ENCODE results near the gene EXO1. TPM values are rescaled to one million over a fixed set of nuclear protein-coding genes. Genes with fewer than 3 reads are reported as not detected.
"Not testable (repeated sequence)": the region's sequence is repeated elsewhere in the genome, so short reads cannot be mapped to it uniquely, and the experiment has no call there.

EXO1 gene
- total RNA-seq, 2 experiments from 2014 or later, result 46.3 to 51.6 TPM

DNA sequence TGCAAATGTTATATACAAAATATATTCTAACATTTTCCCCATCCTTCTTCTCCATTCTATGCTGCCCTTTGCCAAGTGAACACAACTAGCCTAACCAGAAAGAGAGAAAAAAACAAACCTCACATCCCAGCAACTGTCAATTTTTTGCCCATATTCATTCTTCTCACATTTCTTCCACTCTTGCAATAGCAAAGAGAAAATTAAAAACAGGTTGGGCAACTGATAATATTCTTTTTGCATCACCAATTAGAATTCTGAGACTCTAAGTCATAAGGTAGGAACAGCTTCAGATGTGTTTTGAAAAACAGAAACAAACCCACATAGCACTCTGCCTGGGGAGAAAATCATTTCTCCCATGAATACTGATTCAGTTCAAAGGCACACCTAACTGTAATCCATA is 25.2 kb upstream of the EXO1 start:
- no peaks in the 10 kb centered on the region for H3K36me3 Mint-ChIP-seq
- peaks cover 4% of the 10 kb centered on the region for H3K27me3 Mint-ChIP-seq
- DNase-seq, result no peak
- H3K4me1 Mint-ChIP-seq, result no peaks in the 10 kb centered on the region
- H3K9me3 Mint-ChIP-seq (ENCODE audit: low read depth), result no peaks in the 10 kb centered on the region
- H3K27ac Mint-ChIP-seq, result no peak overlapping the region
- CTCF ChIA-PET, result no interaction called here
- no peak for ATAC-seq
- H3K4me3 Mint-ChIP-seq, result no peak overlapping the region

DNA sequence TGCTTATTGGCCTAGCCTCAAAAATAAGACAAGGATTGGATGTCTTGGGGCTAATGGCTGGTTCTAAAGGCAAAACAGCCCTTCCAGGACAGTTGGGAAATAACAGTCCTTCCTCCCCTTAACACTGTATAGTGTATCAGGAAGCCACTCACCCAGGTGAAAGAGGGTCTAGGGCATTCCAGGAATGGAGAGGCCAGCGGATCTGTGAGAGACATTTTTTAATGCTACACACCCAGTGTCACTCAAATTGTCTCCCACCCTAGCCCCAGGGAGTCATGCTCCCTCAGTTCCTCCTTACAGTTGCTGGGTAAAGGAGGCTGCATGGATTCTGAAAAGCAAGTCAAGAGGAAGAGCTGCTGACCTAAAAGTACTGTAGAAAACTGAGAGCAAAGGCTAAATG is 24.1 kb upstream of the EXO1 start:
- H3K27ac Mint-ChIP-seq, result no peak overlapping the region
- no peaks in the 10 kb centered on the region for H3K9me3 Mint-ChIP-seq (ENCODE audit: low read depth)
- CTCF ChIA-PET, result no interaction called here
- no peak overlapping the region for H3K4me3 Mint-ChIP-seq
- no peak for DNase-seq
- ATAC-seq, result no peak
- H3K4me1 Mint-ChIP-seq, result no peaks in the 10 kb centered on the region
- no peaks in the 10 kb centered on the region for H3K36me3 Mint-ChIP-seq
- H3K27me3 Mint-ChIP-seq, result no peaks in the 10 kb centered on the region

DNA sequence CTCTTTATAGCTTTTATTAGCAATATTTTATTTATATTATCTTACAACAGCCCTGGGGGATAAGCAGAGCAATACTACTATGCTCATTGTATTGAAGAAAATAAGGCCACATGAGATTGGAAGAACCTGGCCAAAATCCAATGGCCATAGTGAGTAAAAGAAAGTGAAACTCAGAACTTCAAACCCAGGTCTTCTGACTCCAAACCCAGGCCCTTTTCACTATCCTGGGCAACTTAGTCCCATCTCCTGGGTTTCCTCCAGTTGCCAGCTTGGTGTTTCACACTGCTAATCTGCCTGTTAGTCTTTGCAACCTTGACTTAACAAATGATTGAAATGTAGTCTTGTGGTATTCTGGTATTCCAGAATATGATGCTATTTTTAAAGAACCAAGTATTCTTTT is 22.4 kb upstream of the EXO1 start:
- ATAC-seq, result no peak
- Mint-ChIP-seq H3K27me3 (peaks cover 2% of the 10 kb centered on the region), H3K4me3 (no peak overlapping the region), H3K4me1 (no peaks in the 10 kb centered on the region), H3K27ac (no peak overlapping the region), H3K9me3 (ENCODE audit: low read depth) (no peaks in the 10 kb centered on the region), H3K36me3 (no peaks in the 10 kb centered on the region)
- CTCF ChIA-PET, result interaction anchor here (1.4 kb wide), 1 partner anchor 25 kb away, joined by 3 read pairs; no protein-coding TSS in a partner anchor
- no peak for DNase-seq

DNA sequence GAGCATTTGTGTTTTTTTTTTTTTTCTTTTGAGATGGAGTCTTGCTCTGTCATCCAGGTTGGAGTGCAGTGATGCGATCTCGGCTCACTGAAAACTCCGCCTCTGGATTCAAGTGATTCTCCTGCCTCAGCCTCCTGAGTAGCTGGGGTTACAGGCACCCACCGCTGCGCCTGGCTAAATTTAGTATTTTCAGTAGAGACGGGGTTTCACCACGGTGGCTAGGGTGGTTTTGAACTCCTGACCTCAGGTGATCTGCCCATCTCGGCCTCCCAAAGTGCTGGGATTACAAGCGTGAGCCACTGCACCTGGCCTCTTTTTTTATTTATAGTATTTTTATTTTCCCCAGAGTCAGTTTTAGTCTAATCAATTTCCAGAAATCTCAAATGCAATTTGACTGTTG is 21.4 kb upstream of the EXO1 start:
- H3K4me3 Mint-ChIP-seq; H3K4me1 Mint-ChIP-seq; H3K27me3 Mint-ChIP-seq; H3K36me3 Mint-ChIP-seq; H3K9me3 Mint-ChIP-seq (ENCODE audit: low read depth); CTCF ChIA-PET; ATAC-seq; DNase-seq; H3K27ac Mint-ChIP-seq: not testable (repeated sequence)

DNA sequence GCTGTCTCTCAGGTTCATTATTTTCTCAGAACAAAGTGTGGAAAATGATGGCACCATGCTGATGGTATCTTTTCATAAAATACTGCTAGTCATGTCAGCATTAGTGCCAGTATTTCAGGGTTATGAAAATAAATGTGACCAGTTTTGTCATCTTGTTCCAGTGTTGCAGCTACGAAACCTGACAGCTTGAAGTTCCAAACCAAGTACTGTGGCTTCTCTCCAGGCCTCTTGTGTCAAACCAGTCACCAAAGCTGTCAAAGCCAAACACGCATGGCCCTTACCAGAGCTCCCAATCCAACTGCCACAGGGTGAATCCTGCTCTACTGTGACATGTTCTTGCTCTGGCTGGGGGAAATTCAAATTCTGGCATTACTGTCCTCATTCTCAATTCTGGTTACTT is 20.7 kb upstream of the EXO1 start:
- no peaks in the 10 kb centered on the region for H3K4me1 Mint-ChIP-seq
- ATAC-seq, result no peak

DNA sequence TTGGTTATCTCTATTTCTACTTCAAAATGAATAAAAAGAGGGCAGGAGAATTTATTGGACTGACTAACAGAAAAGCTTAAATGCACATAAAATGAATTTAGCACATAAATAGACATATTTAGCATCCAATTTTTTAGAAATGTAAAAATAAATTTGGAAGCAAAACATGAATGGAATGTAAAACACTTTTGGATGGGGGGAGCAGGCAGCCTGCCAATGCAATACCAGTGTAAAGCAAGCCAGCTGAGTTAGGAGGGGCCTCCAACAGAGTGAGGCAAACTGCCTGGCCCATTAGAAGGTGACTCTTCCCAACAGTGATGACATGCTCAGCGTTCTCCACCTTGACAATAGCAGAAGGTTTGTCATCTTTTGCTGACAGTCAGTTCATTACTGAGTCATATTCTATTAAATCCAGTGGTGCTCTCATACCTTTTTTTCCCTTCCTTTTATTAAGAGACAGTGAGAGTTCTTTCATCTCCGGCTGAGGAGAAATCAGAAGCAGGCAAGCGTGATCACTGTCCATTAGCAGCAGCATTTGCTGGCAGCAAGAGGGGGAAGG is 19.5 kb upstream of the EXO1 start:
- peaks cover 10% of the 10 kb centered on the region for H3K27me3 Mint-ChIP-seq
- no peak overlapping the region for H3K27ac Mint-ChIP-seq
- no peak for DNase-seq
- H3K9me3 Mint-ChIP-seq (ENCODE audit: low read depth), result no peaks in the 10 kb centered on the region
- ATAC-seq, result no peak
- H3K4me1 Mint-ChIP-seq, result no peaks in the 10 kb centered on the region
- H3K4me3 Mint-ChIP-seq, result no peak overlapping the region
- no peaks in the 10 kb centered on the region for H3K36me3 Mint-ChIP-seq
- CTCF ChIA-PET, result interaction anchor here (1.5 kb wide), 1 partner anchor 15 kb away, joined by 3 read pairs; no protein-coding TSS in a partner anchor

More for the DNA sequence above, 20.7 kb upstream of the EXO1 start:
- no peak overlapping the region for H3K27ac Mint-ChIP-seq
- CTCF ChIA-PET, result no interaction called here
- no peaks in the 10 kb centered on the region for H3K9me3 Mint-ChIP-seq (ENCODE audit: low read depth)
- peaks cover 5% of the 10 kb centered on the region for H3K27me3 Mint-ChIP-seq
- no peaks in the 10 kb centered on the region for H3K36me3 Mint-ChIP-seq
- DNase-seq, result no peak
- no peak overlapping the region for H3K4me3 Mint-ChIP-seq

DNA sequence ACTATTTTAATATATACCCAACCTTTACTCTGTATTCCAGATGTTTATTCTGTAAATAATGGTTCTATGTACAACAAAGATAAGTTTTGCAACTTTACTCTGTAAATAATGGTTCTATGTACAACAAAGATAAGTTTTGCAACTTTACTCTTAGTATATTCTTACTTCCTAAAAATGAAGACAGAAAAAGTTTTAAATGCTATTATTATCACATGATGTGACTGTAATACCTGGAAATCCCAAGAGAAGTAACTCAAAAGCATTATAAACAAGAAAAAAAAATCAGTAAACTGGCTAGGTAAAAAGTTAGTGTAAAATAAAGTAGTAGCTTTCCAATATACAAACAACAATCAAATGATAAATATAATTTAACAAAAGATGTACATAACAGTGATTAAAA is 18.5 kb upstream of the EXO1 start:
- DNase-seq, result no peak
- ATAC-seq, result no peak
- H3K4me1 Mint-ChIP-seq, result no peaks in the 10 kb centered on the region
- CTCF ChIA-PET, result interaction anchor here (1.5 kb wide), 2 partner anchors 11 to 14 kb away, joined by 3 read pairs; no protein-coding TSS in a partner anchor
- no peak overlapping the region for H3K27ac Mint-ChIP-seq
- H3K27me3 Mint-ChIP-seq, result peaks cover 10% of the 10 kb centered on the region
- H3K4me3 Mint-ChIP-seq, result no peak overlapping the region
- H3K9me3 Mint-ChIP-seq (ENCODE audit: low read depth), result no peaks in the 10 kb centered on the region
- H3K36me3 Mint-ChIP-seq, result no peaks in the 10 kb centered on the region

DNA sequence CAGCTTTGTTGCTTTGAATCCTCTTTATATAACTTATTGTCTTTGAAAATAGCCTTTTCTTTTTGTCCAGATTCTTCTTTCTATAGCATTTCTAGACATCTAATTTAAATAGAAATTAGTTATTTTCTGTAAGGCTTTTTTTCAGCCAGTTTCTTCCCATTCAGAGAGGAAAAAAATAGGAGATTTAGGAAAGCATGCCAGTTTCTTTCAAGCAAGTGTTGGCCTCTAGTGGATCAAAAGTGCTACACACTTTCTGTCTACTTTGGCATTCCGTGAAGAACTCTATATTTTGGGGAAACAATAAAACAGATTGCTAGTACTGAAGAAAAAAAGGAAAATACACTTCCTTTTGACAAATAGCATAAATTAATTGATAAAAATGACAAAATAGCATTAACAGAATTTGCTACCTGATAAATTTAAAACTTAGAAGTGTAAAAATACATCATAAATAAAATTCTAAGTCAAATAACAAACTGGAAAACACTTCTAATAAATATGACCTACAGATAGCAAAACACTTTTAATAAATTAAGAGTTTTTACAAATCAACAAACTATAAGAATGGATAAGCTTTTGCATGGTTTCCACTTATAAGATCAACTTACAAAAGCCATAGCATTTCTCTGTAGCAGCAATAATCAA is 13.1 kb upstream of the EXO1 start:
- Mint-ChIP-seq H3K27ac (no peak overlapping the region), H3K36me3 (no peaks in the 10 kb centered on the region), H3K9me3 (ENCODE audit: low read depth) (no peaks in the 10 kb centered on the region), H3K4me1 (peaks cover 6% of the 10 kb centered on the region), H3K27me3 (peaks cover 10% of the 10 kb centered on the region), H3K4me3 (no peak overlapping the region)
- ATAC-seq (no peak), DNase-seq (no peak)
- CTCF ChIA-PET, result interaction anchor here (1.0 to 1.6 kb wide), 2 partner anchors 224 to 585 kb away, joined by 3 to 4 read pairs; no protein-coding TSS in a partner anchor

DNA sequence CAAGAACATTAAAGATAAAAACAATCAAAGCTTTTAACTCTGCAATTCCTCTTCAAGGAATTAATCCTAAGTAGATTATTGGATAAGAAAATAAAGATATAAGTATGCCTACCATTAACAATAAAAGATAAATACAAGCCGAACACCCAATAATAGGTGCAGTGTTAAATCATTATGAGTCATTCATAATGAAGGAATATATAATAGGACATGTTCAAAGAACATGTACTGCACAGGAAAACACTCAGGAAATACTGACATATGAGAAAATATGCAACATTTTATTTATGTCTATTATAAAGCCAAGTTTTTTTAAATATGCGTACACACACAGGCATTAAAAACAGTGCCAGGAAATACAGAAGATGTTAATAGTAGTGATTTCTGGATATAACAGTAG is 11.1 kb upstream of the EXO1 start:
- CTCF ChIA-PET, result no interaction called here
- ATAC-seq (no peak), DNase-seq (no peak)
- Mint-ChIP-seq H3K36me3 (no peaks in the 10 kb centered on the region), H3K27me3 (peaks cover 8% of the 10 kb centered on the region), H3K27ac (no peak overlapping the region), H3K4me3 (no peak overlapping the region), H3K9me3 (ENCODE audit: low read depth) (no peaks in the 10 kb centered on the region), H3K4me1 (peaks cover 6% of the 10 kb centered on the region)

DNA sequence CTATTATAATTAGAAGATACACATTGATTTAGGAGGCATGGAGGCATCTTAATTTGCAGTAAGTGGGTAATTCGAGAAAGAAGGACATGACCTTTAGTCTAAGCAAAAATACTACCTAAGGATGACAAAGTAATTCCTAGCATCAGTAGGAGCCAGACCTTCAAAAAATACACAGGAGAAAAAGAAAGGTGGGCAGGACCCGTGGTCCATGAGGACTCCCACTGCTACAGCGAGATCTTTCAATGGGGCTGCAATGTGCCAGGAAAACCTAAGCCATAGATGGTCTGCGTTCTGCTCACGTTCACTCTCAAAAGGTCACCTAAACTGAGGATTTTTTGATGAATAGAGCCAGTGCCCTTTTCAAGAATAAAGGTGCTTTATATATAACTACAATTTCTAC is 10.6 kb upstream of the EXO1 start:
- Mint-ChIP-seq H3K9me3 (ENCODE audit: low read depth) (no peaks in the 10 kb centered on the region), H3K36me3 (no peaks in the 10 kb centered on the region), H3K4me1 (peaks cover 6% of the 10 kb centered on the region), H3K27me3 (peaks cover 8% of the 10 kb centered on the region), H3K4me3 (no peak overlapping the region), H3K27ac (no peak overlapping the region)
- ATAC-seq (no peak), DNase-seq (no peak)
- CTCF ChIA-PET, result no interaction called here

DNA sequence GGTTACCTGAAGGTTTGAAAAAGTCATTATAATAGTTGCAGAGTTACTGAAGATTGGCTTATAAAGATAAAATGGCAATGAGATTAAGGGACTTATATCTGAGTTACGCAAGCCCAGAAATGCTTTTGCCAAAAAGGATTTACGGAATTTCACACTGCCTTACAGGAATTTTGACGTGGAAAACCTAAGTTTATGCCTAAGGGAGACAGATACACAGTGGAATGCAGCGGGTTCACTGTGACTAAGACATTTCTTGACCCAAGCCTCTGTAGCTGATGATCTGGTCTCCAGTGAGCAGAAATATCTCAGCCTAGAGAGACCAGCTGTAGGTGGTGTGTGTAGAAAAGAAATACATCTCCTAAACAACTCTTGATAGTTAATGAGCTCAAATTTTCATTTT is 10.1 kb upstream of the EXO1 start:
- peaks cover 9% of the 10 kb centered on the region for H3K27me3 Mint-ChIP-seq
- CTCF ChIA-PET, result no interaction called here
- DNase-seq (no peak), ATAC-seq (no peak)
- H3K4me3 Mint-ChIP-seq, result no peak overlapping the region
- H3K4me1 Mint-ChIP-seq, result peaks cover 6% of the 10 kb centered on the region
- H3K36me3 Mint-ChIP-seq, result no peaks in the 10 kb centered on the region
- H3K9me3 Mint-ChIP-seq (ENCODE audit: low read depth), result no peaks in the 10 kb centered on the region
- no peak overlapping the region for H3K27ac Mint-ChIP-seq

DNA sequence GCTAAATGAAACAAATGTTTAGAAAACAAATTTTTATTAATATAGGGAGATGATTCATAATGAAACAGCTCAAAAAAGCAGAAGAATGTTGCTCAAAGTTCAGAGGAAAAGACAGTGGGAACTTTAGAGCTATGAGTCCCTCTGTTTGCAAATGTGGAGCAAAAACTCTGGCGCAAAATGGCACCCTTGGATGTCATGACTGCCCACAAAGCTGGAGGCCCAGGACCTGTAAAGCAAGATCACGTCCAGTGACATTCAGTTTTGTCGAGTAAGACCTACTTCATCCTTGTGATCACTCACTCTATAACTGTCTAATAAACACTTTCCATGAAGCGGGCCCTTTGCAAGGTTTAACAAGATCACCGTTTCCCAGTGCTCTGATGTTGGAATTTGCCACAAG is 9.1 kb upstream of the EXO1 start:
- H3K27ac Mint-ChIP-seq, result no peak overlapping the region
- H3K4me1 Mint-ChIP-seq, result peaks cover 6% of the 10 kb centered on the region
- DNase-seq (no peak), ATAC-seq (no peak)
- no peak overlapping the region for H3K4me3 Mint-ChIP-seq
- no peaks in the 10 kb centered on the region for H3K9me3 Mint-ChIP-seq (ENCODE audit: low read depth)
- H3K27me3 Mint-ChIP-seq, result peaks cover 11% of the 10 kb centered on the region
- CTCF ChIA-PET, result interaction anchor here (0.9 kb wide), 1 partner anchor 228 kb away, joined by 4 read pairs; no protein-coding TSS in a partner anchor
- no peaks in the 10 kb centered on the region for H3K36me3 Mint-ChIP-seq

DNA sequence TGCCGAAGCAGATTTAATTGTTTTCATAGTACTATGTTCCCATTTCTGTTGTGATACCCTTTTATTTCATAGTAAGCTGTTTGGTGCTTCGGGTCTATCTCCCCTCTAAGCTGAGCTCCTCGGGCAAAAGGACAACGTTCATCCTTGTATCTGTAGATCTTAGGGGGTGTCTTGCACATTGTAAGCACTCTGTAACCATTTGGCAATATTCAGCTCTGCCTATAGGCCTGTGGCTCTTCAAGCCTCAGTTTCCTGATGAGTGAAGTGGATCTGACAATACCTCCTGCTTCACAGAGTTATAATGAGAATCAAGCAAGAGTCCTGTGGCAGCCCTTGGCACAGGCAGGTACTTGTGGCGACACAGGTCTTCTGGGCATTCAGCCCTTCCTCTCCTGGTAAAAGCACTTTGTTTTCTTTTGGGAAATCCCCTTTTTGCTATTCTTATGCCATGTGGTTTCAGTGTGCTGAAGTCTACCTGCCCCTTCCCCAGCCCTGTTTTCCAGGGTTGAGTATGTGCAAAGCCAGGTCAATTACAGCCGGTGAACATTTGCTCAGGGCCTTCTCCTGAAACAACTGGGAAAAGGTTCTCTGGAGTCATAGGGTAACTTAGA is 8.5 kb upstream of the EXO1 start:
- H3K27ac Mint-ChIP-seq, result no peak overlapping the region
- DNase-seq (no peak), ATAC-seq (no peak)
- no peaks in the 10 kb centered on the region for H3K36me3 Mint-ChIP-seq
- CTCF ChIA-PET, result interaction anchor here (0.9 to 1.5 kb wide), 2 partner anchors 10 to 229 kb away, joined by 3 to 4 read pairs; no protein-coding TSS in a partner anchor
- no peak overlapping the region for H3K4me3 Mint-ChIP-seq
- peaks cover 12% of the 10 kb centered on the region for H3K27me3 Mint-ChIP-seq
- peaks cover 6% of the 10 kb centered on the region for H3K4me1 Mint-ChIP-seq
- no peaks in the 10 kb centered on the region for H3K9me3 Mint-ChIP-seq (ENCODE audit: low read depth)

DNA sequence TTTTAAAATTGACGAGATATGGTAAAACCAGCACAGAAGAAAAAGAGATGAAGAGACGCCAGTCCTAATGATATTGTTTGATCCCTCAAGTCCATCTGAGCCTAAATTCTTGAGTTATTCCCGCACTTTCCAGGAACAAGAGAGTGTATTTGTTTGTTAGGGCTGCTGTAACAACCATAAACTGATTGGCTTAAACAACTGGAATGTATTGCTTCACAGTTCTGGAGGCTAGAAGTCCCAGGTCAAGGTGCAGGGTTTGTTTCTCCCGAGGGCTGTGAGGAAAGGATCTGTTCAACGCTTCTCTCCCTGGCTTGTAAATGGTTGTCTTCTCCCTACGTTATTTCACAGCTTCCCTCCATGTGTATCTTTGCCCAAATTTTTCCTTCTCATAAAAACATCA is 7.8 kb upstream of the EXO1 start:
- H3K4me3 Mint-ChIP-seq, result no peak overlapping the region

More for the DNA sequence above, 7.8 kb upstream of the EXO1 start:
- Mint-ChIP-seq H3K4me1 (peaks cover 9% of the 10 kb centered on the region), H3K36me3 (no peaks in the 10 kb centered on the region), H3K27me3 (peaks cover 12% of the 10 kb centered on the region), H3K27ac (no peak overlapping the region), H3K9me3 (ENCODE audit: low read depth) (no peaks in the 10 kb centered on the region)
- no peak for DNase-seq
- ATAC-seq, result no peak
- CTCF ChIA-PET, result interaction anchor here (1.5 kb wide), 1 partner anchor 10 kb away, joined by 3 read pairs; no protein-coding TSS in a partner anchor

All from activated CD8-positive, alpha-beta memory T cell treated with anti-CD3 and anti-CD28 coated beads, Interleukin-2, amount 10 ng/mL, durations not matched to agents 7 days and 5 days (primary cell).